GM18858 (cell line): ENCODE data around the gene ANKRD24.
"Not testable (repeated sequence)": the region's sequence is repeated elsewhere in the genome, so short reads cannot be mapped to it uniquely, and the experiment has no call there.

Experiments used
- ATAC-seq: cut with Tn5 transposase; IDR thresholded peaks from one replicate; pipeline ENCODE4 v1.9.1; 2021; ENCODE audit not compliant: unreplicated experiment

ANKRD24 gene

GRCh38 chr19:4267901-4268815 lies 85.7 kb downstream of the ANKRD24 start:
- ATAC-seq, result no peak

- ATAC-seq, result no peak
These were observed 86.4 kb downstream of the ANKRD24 start for GRCh38 chr19:4268816-4269430.

GRCh38 chr19:4272894-4273293 lies 90.4 kb downstream of the ANKRD24 start:
- ATAC-seq, result no peak

- ATAC-seq, result not testable (repeated sequence)
These were observed 91.8 kb downstream of the ANKRD24 start for GRCh38 chr19:4274321-4274686.
